Esophagus squamous epithelium (tissue), 4 donors: Measurements from ENCODE around the gene APOL5.

Experiments
- POLR2A ChIP-seq, 4 donors: fragments of 450-650 bp; IDR thresholded peaks; one replicate each; pipeline ENCODE4 v1.6.1; 2017; ENCODE audit warnings: antibody characterized with exemption in 4 of 4, mild to moderate bottlenecking in 4 of 4, moderate library complexity in 3 of 4
- TF ChIP-seq, protein P1 (sequence below), 6 experiments: fragments of 450-650 bp in 4 of 6; fragments of 200-600 bp in 2 of 6; sonication (generic) in 2 of 6; IDR thresholded peaks; one replicate each; pipeline ENCODE4 v1.5.1; 2016 to 2019; ENCODE audit warnings: antibody characterized with exemption in 6 of 6, mild to moderate bottlenecking in 4 of 6, moderate library complexity in 4 of 6

DNA sequence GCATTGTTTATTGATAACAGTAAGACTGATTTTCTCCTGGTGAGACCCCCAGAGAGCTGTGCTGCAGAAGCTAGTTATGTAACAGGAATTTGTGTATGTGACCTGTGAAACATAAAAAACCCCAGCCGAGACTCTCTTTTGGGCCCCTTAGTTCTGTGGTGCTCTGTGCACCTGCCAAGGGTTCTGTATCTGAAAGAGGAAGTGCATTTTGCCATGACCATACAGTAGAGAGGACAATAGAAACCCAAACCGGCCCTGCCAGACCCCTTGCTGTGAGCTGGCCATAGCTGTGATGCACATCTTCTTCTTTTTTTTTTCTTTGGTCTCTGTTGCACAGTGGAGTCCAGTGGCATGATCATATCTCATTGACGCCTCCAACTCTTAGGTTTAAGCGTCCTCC is 31.4 kb upstream of the APOL5 start:
- no peak for TF ChIP-seq POLR2A (IDR thresholded peaks at IDR 0.05)
- TF ChIP-seq, protein P1, sequence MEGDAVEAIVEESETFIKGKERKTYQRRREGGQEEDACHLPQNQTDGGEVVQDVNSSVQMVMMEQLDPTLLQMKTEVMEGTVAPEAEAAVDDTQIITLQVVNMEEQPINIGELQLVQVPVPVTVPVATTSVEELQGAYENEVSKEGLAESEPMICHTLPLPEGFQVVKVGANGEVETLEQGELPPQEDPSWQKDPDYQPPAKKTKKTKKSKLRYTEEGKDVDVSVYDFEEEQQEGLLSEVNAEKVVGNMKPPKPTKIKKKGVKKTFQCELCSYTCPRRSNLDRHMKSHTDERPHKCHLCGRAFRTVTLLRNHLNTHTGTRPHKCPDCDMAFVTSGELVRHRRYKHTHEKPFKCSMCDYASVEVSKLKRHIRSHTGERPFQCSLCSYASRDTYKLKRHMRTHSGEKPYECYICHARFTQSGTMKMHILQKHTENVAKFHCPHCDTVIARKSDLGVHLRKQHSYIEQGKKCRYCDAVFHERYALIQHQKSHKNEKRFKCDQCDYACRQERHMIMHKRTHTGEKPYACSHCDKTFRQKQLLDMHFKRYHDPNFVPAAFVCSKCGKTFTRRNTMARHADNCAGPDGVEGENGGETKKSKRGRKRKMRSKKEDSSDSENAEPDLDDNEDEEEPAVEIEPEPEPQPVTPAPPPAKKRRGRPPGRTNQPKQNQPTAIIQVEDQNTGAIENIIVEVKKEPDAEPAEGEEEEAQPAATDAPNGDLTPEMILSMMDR (IDR thresholded peaks at IDR 0.05): no peak
